HepG2 (cell line): ENCODE measurements around the gene SPTSSA. TPM values are rescaled to one million over a fixed set of nuclear protein-coding genes. Genes with fewer than 3 reads are reported as not detected.

Experiments used
- ATM ChIP-seq: fragments of 450-650 bp; IDR thresholded peaks from 2 replicates; pipeline ENCODE4 v1.7.1; 2017; ENCODE audit warnings: mild to moderate bottlenecking, borderline replicate concordance
- CHCHD3 ChIP-seq: sonication (generic); formaldehyde crosslinking; IDR thresholded peaks from 2 replicates; pipeline ENCODE4 v1.8.0; 2022; ENCODE audit warnings: mild to moderate bottlenecking, missing genetic modification reagents, moderate library complexity
- MTA1 ChIP-seq: sonication (generic); formaldehyde crosslinking; IDR thresholded peaks from 2 replicates; pipeline ENCODE4 v1.4.0; 2020; ENCODE audit warnings: missing genetic modification reagents, mild to moderate bottlenecking, borderline replicate concordance
- NBN ChIP-seq: fragments of 450-650 bp; conservative IDR thresholded peaks from 2 replicates; pipeline ENCODE4 v1.6.1; 2017
- POLR2AphosphoS2 ChIP-seq: IDR thresholded peaks from 2 replicates; pipeline ENCODE4 v1.6.1; 2011; ENCODE audit warnings: low read depth, low read length, improper control_type of control experiment
- RAD51 ChIP-seq: fragments of 450-650 bp; IDR thresholded peaks from 2 replicates; pipeline ENCODE4 v1.6.1; 2016; ENCODE audit warnings: borderline replicate concordance
- TBX3 ChIP-seq: fragments of 450-650 bp; IDR thresholded peaks from 2 replicates; pipeline ENCODE4 v1.6.1; 2017; ENCODE audit warnings: antibody characterized with exemption, mild to moderate bottlenecking, inconsistent platforms, borderline replicate concordance
- U2AF2 ChIP-seq: fragments of 200-400 bp; formaldehyde crosslinking; IDR thresholded peaks from 2 replicates; pipeline ENCODE4 v1.6.1; 2017; ENCODE audit warnings: low read depth, mild to moderate bottlenecking, low read length
- ZMYM3 ChIP-seq: sonication (generic); formaldehyde crosslinking; IDR thresholded peaks from 2 replicates; pipeline ENCODE4 v1.5.1; 2020; ENCODE audit warnings: mild to moderate bottlenecking, missing genetic modification reagents
- ZNF121 ChIP-seq: sonication (generic); formaldehyde crosslinking; IDR thresholded peaks from 2 replicates; pipeline ENCODE4 v1.5.0; 2020; ENCODE audit warnings: mild to moderate bottlenecking, missing genetic modification reagents
- ZNF34 ChIP-seq: sonication (generic); formaldehyde crosslinking; IDR thresholded peaks from 2 replicates; pipeline ENCODE4 v1.4.0; 2020; ENCODE audit warnings: mild to moderate bottlenecking, missing genetic modification reagents, borderline replicate concordance
- ZNF451 ChIP-seq: sonication (generic); formaldehyde crosslinking; IDR thresholded peaks from 2 replicates; pipeline ENCODE4 v1.5.0; 2020; ENCODE audit warnings: mild to moderate bottlenecking, missing genetic modification reagents
- ZNF777 ChIP-seq: sonication (generic); formaldehyde crosslinking; IDR thresholded peaks from 2 replicates; pipeline ENCODE4 v1.4.0; 2020; ENCODE audit warnings: missing genetic modification reagents
- ZZZ3 ChIP-seq: sonication (generic); formaldehyde crosslinking; IDR thresholded peaks from 2 replicates; pipeline ENCODE4 v1.4.0; 2020; ENCODE audit warnings: missing genetic modification reagents, mild to moderate bottlenecking, borderline replicate concordance
- polyA plus RNA-seq, 8 experiments: library from polyadenylated mRNA; depleted of rRNA in 3 of 8; stranded (reverse) in 7 of 8; unstranded in 1 of 8; fragments of >200 nt; fragmentation: Illumina TruSeq in 4 of 8; extraction: Trizol in 4 of 8; gene quantifications; 2 replicates each; pipeline versions ENCODE4 v1.2.1 to v1.2.3, GENCODE V29; 2011 to 2016; ENCODE audit warnings: low read depth in 4 of 8, missing spikeins in 1 of 8, mixed read lengths in 1 of 8; ENCODE audit not compliant: insufficient read depth in 1 of 8
- total RNA-seq, 5 experiments: library from RNA; depleted of rRNA; stranded (reverse); fragments of >200 nt; fragmentation: Illumina TruSeq; extraction: Trizol; gene quantifications; 2 replicates each; pipeline ENCODE4 v1.2.3, GENCODE V29; 2016; ENCODE audit warnings: low read depth in 1 of 5
- TF ChIP-seq, protein P1 (sequence below): sonication (generic); formaldehyde crosslinking; IDR thresholded peaks from 2 replicates; pipeline ENCODE4 v1.4.0; 2020; ENCODE audit warnings: mild to moderate bottlenecking, missing genetic modification reagents
- TF ChIP-seq, protein P2 (sequence below): sonication (generic); formaldehyde crosslinking; IDR thresholded peaks from 2 replicates; pipeline ENCODE4 v1.5.0; 2020; ENCODE audit warnings: mild to moderate bottlenecking, missing genetic modification reagents
- TF ChIP-seq, protein P3 (sequence below): sonication (generic); formaldehyde crosslinking; IDR thresholded peaks from 2 replicates; pipeline ENCODE4 v1.5.1; 2020; ENCODE audit warnings: mild to moderate bottlenecking, missing genetic modification reagents, borderline replicate concordance
- TF ChIP-seq, protein P4 (sequence below): sonication (generic); formaldehyde crosslinking; conservative IDR thresholded peaks from 2 replicates; pipeline ENCODE4 v1.8.0; 2022; ENCODE audit warnings: low read depth, missing genetic modification reagents
- TF ChIP-seq, protein P5 (sequence below): IDR thresholded peaks from 2 replicates; pipeline ENCODE4 v1.6.1; 2016
- TF ChIP-seq, protein P6 (sequence below): sonication (generic); formaldehyde crosslinking; IDR thresholded peaks from 2 replicates; pipeline ENCODE4 v1.4.0; 2020; ENCODE audit warnings: missing genetic modification reagents, low read depth, mild to moderate bottlenecking, borderline replicate concordance

SPTSSA gene
- total and polyA plus RNA-seq, 2 of the 13 experiments (the other 11 are each of a cell fraction or from before 2014, with no cell fraction given) = 19.1 to 86.1 TPM

DNA sequence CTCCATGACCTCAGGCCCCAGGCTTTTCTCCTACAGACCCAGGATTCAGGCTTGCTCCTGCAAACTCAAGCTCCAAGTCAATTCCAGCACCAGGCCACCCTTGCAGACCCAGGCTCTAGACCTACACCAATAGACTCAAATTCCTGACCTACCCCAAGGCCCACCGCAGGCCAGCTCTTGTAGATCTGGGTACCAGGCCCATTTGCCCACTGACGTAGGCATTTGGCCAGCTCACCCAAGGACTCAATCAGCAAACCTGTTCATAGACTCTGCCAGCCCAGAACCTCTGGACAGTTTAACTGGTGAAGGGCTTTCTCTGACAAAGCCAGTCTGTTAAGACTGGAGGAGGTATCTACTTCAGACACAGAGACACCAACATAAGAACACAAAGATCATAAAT lies 52.3 kb downstream of the SPTSSA start (continued):
- TF ChIP-seq, protein P1, sequence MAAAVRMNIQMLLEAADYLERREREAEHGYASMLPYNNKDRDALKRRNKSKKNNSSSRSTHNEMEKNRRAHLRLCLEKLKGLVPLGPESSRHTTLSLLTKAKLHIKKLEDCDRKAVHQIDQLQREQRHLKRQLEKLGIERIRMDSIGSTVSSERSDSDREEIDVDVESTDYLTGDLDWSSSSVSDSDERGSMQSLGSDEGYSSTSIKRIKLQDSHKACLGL (CRISPR knock-in tag) = no peak
- no peak for TF ChIP-seq ZMYM3 (CRISPR knock-in tag)
- TF ChIP-seq, protein P2, sequence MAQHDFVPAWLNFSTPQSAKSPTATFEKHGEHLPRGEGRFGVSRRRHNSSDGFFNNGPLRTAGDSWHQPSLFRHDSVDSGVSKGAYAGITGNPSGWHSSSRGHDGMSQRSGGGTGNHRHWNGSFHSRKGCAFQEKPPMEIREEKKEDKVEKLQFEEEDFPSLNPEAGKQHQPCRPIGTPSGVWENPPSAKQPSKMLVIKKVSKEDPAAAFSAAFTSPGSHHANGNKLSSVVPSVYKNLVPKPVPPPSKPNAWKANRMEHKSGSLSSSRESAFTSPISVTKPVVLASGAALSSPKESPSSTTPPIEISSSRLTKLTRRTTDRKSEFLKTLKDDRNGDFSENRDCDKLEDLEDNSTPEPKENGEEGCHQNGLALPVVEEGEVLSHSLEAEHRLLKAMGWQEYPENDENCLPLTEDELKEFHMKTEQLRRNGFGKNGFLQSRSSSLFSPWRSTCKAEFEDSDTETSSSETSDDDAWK (CRISPR knock-in tag) = peak; percentile 77; the same call in 1 of the 2 replicates
- no peak for TF ChIP-seq ZNF121
- TF ChIP-seq ZNF34 (CRISPR knock-in tag) = no peak
- TF ChIP-seq, protein P3, sequence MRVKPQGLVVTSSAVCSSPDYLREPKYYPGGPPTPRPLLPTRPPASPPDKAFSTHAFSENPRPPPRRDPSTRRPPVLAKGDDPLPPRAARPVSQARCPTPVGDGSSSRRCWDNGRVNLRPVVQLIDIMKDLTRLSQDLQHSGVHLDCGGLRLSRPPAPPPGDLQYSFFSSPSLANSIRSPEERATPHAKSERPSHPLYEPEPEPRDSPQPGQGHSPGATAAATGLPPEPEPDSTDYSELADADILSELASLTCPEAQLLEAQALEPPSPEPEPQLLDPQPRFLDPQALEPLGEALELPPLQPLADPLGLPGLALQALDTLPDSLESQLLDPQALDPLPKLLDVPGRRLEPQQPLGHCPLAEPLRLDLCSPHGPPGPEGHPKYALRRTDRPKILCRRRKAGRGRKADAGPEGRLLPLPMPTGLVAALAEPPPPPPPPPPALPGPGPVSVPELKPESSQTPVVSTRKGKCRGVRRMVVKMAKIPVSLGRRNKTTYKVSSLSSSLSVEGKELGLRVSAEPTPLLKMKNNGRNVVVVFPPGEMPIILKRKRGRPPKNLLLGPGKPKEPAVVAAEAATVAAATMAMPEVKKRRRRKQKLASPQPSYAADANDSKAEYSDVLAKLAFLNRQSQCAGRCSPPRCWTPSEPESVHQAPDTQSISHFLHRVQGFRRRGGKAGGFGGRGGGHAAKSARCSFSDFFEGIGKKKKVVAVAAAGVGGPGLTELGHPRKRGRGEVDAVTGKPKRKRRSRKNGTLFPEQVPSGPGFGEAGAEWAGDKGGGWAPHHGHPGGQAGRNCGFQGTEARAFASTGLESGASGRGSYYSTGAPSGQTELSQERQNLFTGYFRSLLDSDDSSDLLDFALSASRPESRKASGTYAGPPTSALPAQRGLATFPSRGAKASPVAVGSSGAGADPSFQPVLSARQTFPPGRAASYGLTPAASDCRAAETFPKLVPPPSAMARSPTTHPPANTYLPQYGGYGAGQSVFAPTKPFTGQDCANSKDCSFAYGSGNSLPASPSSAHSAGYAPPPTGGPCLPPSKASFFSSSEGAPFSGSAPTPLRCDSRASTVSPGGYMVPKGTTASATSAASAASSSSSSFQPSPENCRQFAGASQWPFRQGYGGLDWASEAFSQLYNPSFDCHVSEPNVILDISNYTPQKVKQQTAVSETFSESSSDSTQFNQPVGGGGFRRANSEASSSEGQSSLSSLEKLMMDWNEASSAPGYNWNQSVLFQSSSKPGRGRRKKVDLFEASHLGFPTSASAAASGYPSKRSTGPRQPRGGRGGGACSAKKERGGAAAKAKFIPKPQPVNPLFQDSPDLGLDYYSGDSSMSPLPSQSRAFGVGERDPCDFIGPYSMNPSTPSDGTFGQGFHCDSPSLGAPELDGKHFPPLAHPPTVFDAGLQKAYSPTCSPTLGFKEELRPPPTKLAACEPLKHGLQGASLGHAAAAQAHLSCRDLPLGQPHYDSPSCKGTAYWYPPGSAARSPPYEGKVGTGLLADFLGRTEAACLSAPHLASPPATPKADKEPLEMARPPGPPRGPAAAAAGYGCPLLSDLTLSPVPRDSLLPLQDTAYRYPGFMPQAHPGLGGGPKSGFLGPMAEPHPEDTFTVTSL = no peak
- TF ChIP-seq ZNF777 (CRISPR knock-in tag) = no peak
- TF ChIP-seq U2AF2 = no peak
- TF ChIP-seq, protein P4, sequence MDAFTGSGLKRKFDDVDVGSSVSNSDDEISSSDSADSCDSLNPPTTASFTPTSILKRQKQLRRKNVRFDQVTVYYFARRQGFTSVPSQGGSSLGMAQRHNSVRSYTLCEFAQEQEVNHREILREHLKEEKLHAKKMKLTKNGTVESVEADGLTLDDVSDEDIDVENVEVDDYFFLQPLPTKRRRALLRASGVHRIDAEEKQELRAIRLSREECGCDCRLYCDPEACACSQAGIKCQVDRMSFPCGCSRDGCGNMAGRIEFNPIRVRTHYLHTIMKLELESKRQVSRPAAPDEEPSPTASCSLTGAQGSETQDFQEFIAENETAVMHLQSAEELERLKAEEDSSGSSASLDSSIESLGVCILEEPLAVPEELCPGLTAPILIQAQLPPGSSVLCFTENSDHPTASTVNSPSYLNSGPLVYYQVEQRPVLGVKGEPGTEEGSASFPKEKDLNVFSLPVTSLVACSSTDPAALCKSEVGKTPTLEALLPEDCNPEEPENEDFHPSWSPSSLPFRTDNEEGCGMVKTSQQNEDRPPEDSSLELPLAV (CRISPR knock-in tag) = no peak
- no peak for TF ChIP-seq ZZZ3 (CRISPR knock-in tag)
- no peak for TF ChIP-seq POLR2AphosphoS2
- no peak for TF ChIP-seq ATM
- no peak for TF ChIP-seq RAD51
- TF ChIP-seq, protein P5, sequence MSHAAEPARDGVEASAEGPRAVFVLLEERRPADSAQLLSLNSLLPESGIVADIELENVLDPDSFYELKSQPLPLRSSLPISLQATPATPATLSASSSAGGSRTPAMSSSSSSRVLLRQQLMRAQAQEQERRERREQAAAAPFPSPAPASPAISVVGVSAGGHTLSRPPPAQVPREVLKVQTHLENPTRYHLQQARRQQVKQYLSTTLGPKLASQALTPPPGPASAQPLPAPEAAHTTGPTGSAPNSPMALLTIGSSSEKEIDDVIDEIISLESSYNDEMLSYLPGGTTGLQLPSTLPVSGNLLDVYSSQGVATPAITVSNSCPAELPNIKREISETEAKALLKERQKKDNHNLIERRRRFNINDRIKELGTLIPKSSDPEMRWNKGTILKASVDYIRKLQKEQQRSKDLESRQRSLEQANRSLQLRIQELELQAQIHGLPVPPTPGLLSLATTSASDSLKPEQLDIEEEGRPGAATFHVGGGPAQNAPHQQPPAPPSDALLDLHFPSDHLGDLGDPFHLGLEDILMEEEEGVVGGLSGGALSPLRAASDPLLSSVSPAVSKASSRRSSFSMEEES (CRISPR knock-in tag) = no peak
- no peak for TF ChIP-seq NBN
- TF ChIP-seq CHCHD3 (CRISPR knock-in tag) = no peak
- TF ChIP-seq, protein P6, sequence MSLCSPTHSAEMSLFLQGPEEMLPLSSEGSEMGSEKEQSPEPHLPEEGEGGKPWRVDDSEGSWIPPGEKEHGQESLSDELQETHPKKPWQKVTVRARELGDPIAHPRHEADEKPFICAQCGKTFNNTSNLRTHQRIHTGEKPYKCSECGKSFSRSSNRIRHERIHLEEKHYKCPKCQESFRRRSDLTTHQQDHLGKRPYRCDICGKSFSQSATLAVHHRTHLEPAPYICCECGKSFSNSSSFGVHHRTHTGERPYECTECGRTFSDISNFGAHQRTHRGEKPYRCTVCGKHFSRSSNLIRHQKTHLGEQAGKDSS = no peak
- TF ChIP-seq ZNF451 (CRISPR knock-in tag) = no peak
- no peak for TF ChIP-seq MTA1 (CRISPR knock-in tag)
- TF ChIP-seq TBX3 = no peak
